HG03520 (cell line): ENCODE data around the gene TRMT2B.
"Not testable (repeated sequence)": the region's sequence is repeated elsewhere in the genome, so short reads cannot be mapped to it uniquely, and the experiment has no call there.

ENCODE experiments used
- ATAC-seq: cut with Tn5 transposase; IDR thresholded peaks from one replicate; pipeline ENCODE4 v1.9.1; 2021; ENCODE audit warnings: mild to moderate bottlenecking, moderate library complexity; ENCODE audit not compliant: unreplicated experiment

Gene TRMT2B

GRCh38 chrX:101012031-101012430, 39.9 kb downstream of the TRMT2B start:
- ATAC-seq: not testable (repeated sequence)

- no peak for ATAC-seq
These were observed 42.8 kb downstream of the TRMT2B start for GRCh38 chrX:101009090-101009489.

- ATAC-seq: no peak
These were observed 52.5 kb downstream of the TRMT2B start for GRCh38 chrX:100999451-100999850.

- ATAC-seq: no peak
These were observed 56.4 kb downstream of the TRMT2B start for GRCh38 chrX:100995469-100995868.

- ATAC-seq: peak; percentile 92
These were observed 57.3 kb downstream of the TRMT2B start for GRCh38 chrX:100994352-100995281.

GRCh38 chrX:100990139-100990538, 61.8 kb downstream of the TRMT2B start:
- no peak for ATAC-seq

GRCh38 chrX:100984818-100985217, 67.1 kb downstream of the TRMT2B start:
- no peak for ATAC-seq

GRCh38 chrX:100981498-100981845, 70.4 kb downstream of the TRMT2B start:
- ATAC-seq: not testable (repeated sequence)

- no peak for ATAC-seq
These were observed 71.1 kb downstream of the TRMT2B start for GRCh38 chrX:100980608-100981497.

- no peak for ATAC-seq
These were observed 71.9 kb downstream of the TRMT2B start for GRCh38 chrX:100979881-100980607.

GRCh38 chrX:100976211-100976610, 75.7 kb downstream of the TRMT2B start:
- no peak for ATAC-seq

GRCh38 chrX:100975212-100975611, 76.7 kb downstream of the TRMT2B start:
- no peak for ATAC-seq

GRCh38 chrX:100973411-100973810, 78.5 kb downstream of the TRMT2B start:
- ATAC-seq: no peak

- ATAC-seq: no peak
These were observed 82.0 kb downstream of the TRMT2B start for GRCh38 chrX:100969936-100970335.

GRCh38 chrX:100969408-100969807, 82.5 kb downstream of the TRMT2B start, which contains the start of gene ARL13A:
Gene ARL13A (plus strand): TSS chrX:100969708. CDS start chrX:100973690, 3,982 bp downstream.
- no peak for ATAC-seq

- ATAC-seq: no peak
These were observed 87.5 kb downstream of the TRMT2B start for GRCh38 chrX:100964362-100964761.

- ATAC-seq: no peak
These were observed 89.1 kb downstream of the TRMT2B start for GRCh38 chrX:100962811-100963210.
